22Rv1 (cell line): ENCODE data around the gene GARS1.
"Not testable (repeated sequence)": the region's sequence is repeated elsewhere in the genome, so short reads cannot be mapped to it uniquely, and the experiment has no call there.

Experiments
- CTCF ChIP-seq: fragments of 450-650 bp; IDR thresholded peaks from 2 replicates; pipeline ENCODE4 v1.5.1; 2017; ENCODE audit warnings: mild to moderate bottlenecking
- ZFX ChIP-seq: fragments of 450-650 bp; IDR thresholded peaks from 2 replicates; pipeline ENCODE4 v1.6.1; 2017; ENCODE audit warnings: antibody characterized with exemption, borderline replicate concordance

- TF ChIP-seq CTCF, ZFX: not testable (repeated sequence)
Observed at GRCh38 chr7:30587547-30587946, 7.1 kb upstream of the GARS1 start.
